HepG2 (cell line): Measurements from ENCODE around the gene NBPF1. TPM values are rescaled to one million over a fixed set of nuclear protein-coding genes. Genes with fewer than 3 reads are reported as not detected.

Experiments used
- JDP2 ChIP-seq: sonication (generic); formaldehyde crosslinking; IDR thresholded peaks from 2 replicates; pipeline ENCODE4 v1.8.1; 2022; ENCODE audit warnings: missing genetic modification reagents, borderline replicate concordance
- KLF11 ChIP-seq: IDR thresholded peaks from 2 replicates; pipeline ENCODE4 v1.6.1; 2016; ENCODE audit warnings: missing compliant biosample characterization
- NAIF1 ChIP-seq: sonication (generic); formaldehyde crosslinking; IDR thresholded peaks from 2 replicates; pipeline ENCODE4 v1.5.0; 2020; ENCODE audit warnings: mild to moderate bottlenecking, missing genetic modification reagents, borderline replicate concordance
- NR2F1 ChIP-seq, 2 experiments: fragments of 450-650 bp in 1 of 2; formaldehyde crosslinking in 1 of 2; IDR thresholded peaks; 2 replicates each; pipeline versions ENCODE4 v1.5.0 to v1.6.1; 2016 to 2020; ENCODE audit warnings: mild to moderate bottlenecking in 1 of 2, missing compliant biosample characterization in 1 of 2, missing genetic modification reagents in 1 of 2, moderate library complexity in 1 of 2
- SSRP1 ChIP-seq: IDR thresholded peaks from 2 replicates; pipeline ENCODE4 v1.6.1; 2016; ENCODE audit warnings: control low read depth
- TBX2 ChIP-seq: sonication (generic); formaldehyde crosslinking; IDR thresholded peaks from 2 replicates; pipeline ENCODE4 v1.5.0; 2020; ENCODE audit warnings: missing genetic modification reagents, mild to moderate bottlenecking, borderline replicate concordance
- ZMAT3 ChIP-seq: sonication (generic); formaldehyde crosslinking; conservative IDR thresholded peaks from 2 replicates; pipeline ENCODE4 v1.7.0; 2021; ENCODE audit warnings: missing genetic modification reagents
- ZNF350 ChIP-seq: sonication (generic); formaldehyde crosslinking; IDR thresholded peaks from 2 replicates; pipeline ENCODE4 v1.4.0; 2020; ENCODE audit warnings: mild to moderate bottlenecking, low read depth, missing genetic modification reagents, borderline replicate concordance
- ZNF766 ChIP-seq: sonication (generic); formaldehyde crosslinking; IDR thresholded peaks from 2 replicates; pipeline ENCODE4 v1.5.0; 2020; ENCODE audit warnings: missing genetic modification reagents, borderline replicate concordance
- polyA plus RNA-seq, 8 experiments: library from polyadenylated mRNA; depleted of rRNA in 3 of 8; stranded (reverse) in 7 of 8; unstranded in 1 of 8; fragments of >200 nt; fragmentation: Illumina TruSeq in 4 of 8; extraction: Trizol in 4 of 8; gene quantifications; 2 replicates each; pipeline versions ENCODE4 v1.2.1 to v1.2.3, GENCODE V29; 2011 to 2016; ENCODE audit warnings: low read depth in 4 of 8, missing spikeins in 1 of 8, mixed read lengths in 1 of 8; ENCODE audit not compliant: insufficient read depth in 1 of 8
- total RNA-seq, 5 experiments: library from RNA; depleted of rRNA; stranded (reverse); fragments of >200 nt; fragmentation: Illumina TruSeq; extraction: Trizol; gene quantifications; 2 replicates each; pipeline ENCODE4 v1.2.3, GENCODE V29; 2016; ENCODE audit warnings: low read depth in 1 of 5
- TF ChIP-seq, protein P1 (sequence below): sonication (generic); formaldehyde crosslinking; IDR thresholded peaks from 2 replicates; pipeline ENCODE4 v1.8.1; 2022; ENCODE audit warnings: mild to moderate bottlenecking, missing genetic modification reagents
- TF ChIP-seq, protein P2 (sequence below): sonication (generic); formaldehyde crosslinking; IDR thresholded peaks from 2 replicates; pipeline ENCODE4 v1.4.0; 2020; ENCODE audit warnings: missing genetic modification reagents, mild to moderate bottlenecking, borderline replicate concordance
- TF ChIP-seq, protein P3 (sequence below): sonication (generic); formaldehyde crosslinking; IDR thresholded peaks from 2 replicates; pipeline ENCODE4 v1.8.1; 2022; ENCODE audit warnings: low read depth, mild to moderate bottlenecking, missing genetic modification reagents
- TF ChIP-seq, protein P4 (sequence below): IDR thresholded peaks from 2 replicates; pipeline ENCODE4 v1.4.0; 2020; ENCODE audit warnings: mild to moderate bottlenecking, missing genetic modification reagents
- TF ChIP-seq, protein P5 (sequence below): IDR thresholded peaks from 2 replicates; pipeline ENCODE4 v1.6.1; 2016; ENCODE audit warnings: missing compliant biosample characterization, missing genetic modification reagents, borderline replicate concordance

Gene NBPF1
- total and polyA plus RNA-seq, 2 of the 13 experiments (the other 11 are each of a cell fraction or from before 2014, with no cell fraction given) = 30.3 to 35.6 TPM

DNA sequence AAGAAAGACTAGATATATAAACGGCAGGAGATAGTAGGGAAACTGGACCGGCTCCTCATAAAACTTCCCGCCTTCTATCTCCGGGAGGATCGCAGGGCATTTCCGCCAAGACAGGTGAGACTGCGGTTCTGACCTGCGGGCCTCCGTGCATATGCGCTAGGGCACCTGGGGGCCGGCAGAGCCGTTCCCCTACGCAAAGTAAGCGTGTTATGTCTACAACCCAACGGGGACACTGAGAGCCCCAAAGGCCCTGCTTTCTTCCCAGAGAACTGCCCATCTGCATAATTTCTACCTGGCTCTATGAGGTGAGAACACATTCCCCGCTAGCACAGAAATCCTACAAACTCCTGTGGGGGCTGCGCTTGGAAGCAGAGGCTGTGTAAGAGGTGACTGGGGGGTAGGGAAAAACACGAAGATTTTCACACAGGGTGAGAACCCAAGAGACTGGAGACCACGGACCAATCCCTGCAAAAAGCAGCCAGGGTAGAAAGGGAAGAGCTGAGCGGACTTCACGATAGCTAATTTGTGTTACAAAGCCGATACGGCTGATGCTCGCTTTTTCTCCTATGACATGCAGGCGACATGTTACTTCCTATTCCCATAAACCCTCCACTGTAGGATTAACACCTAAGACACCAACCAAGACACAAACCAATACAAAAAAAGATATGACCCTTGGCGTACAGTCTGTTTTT is 99.8 kb downstream of the NBPF1 start (continued):
- 0 out of 2 replicates have a peak, but pooled peaks have one; percentile 34 for TF ChIP-seq JDP2 (CRISPR knock-in tag)
- peak; percentile 60; the same call in 1 of the 2 replicates for TF ChIP-seq ZNF766 (CRISPR knock-in tag)
- TF ChIP-seq, protein P1, sequence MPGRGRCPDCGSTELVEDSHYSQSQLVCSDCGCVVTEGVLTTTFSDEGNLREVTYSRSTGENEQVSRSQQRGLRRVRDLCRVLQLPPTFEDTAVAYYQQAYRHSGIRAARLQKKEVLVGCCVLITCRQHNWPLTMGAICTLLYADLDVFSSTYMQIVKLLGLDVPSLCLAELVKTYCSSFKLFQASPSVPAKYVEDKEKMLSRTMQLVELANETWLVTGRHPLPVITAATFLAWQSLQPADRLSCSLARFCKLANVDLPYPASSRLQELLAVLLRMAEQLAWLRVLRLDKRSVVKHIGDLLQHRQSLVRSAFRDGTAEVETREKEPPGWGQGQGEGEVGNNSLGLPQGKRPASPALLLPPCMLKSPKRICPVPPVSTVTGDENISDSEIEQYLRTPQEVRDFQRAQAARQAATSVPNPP = 0 out of 2 replicates have a peak, but pooled peaks have one; percentile 28
- peak; percentile 66; the same call in 1 of the 2 replicates for TF ChIP-seq NAIF1 (CRISPR knock-in tag)
- TF ChIP-seq ZMAT3 (CRISPR knock-in tag) = peak; percentile 61; the same call in 1 of the 2 replicates
- peak; percentile 62 for TF ChIP-seq TBX2
- peak; percentile 82; the same call in 1 of the 2 replicates for TF ChIP-seq KLF11 (CRISPR knock-in tag)
- TF ChIP-seq, protein P2, sequence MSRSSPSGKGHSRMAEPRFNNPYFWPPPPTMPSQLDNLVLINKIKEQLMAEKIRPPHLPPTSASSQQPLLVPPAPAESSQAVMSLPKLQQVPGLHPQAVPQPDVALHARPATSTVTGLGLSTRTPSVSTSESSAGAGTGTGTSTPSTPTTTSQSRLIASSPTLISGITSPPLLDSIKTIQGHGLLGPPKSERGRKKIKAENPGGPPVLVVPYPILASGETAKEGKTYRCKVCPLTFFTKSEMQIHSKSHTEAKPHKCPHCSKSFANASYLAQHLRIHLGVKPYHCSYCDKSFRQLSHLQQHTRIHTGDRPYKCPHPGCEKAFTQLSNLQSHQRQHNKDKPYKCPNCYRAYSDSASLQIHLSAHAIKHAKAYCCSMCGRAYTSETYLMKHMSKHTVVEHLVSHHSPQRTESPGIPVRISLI (CRISPR knock-in tag) = peak; percentile 57; the same call in 1 of the 2 replicates
- TF ChIP-seq, protein P3, sequence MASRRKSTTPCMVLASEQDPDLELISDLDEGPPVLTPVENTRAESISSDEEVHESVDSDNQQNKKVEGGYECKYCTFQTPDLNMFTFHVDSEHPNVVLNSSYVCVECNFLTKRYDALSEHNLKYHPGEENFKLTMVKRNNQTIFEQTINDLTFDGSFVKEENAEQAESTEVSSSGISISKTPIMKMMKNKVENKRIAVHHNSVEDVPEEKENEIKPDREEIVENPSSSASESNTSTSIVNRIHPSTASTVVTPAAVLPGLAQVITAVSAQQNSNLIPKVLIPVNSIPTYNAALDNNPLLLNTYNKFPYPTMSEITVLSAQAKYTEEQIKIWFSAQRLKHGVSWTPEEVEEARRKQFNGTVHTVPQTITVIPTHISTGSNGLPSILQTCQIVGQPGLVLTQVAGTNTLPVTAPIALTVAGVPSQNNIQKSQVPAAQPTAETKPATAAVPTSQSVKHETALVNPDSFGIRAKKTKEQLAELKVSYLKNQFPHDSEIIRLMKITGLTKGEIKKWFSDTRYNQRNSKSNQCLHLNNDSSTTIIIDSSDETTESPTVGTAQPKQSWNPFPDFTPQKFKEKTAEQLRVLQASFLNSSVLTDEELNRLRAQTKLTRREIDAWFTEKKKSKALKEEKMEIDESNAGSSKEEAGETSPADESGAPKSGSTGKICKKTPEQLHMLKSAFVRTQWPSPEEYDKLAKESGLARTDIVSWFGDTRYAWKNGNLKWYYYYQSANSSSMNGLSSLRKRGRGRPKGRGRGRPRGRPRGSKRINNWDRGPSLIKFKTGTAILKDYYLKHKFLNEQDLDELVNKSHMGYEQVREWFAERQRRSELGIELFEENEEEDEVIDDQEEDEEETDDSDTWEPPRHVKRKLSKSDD (CRISPR knock-in tag) = peak; percentile 60; the same call in 1 of the 2 replicates
- TF ChIP-seq, protein P4, sequence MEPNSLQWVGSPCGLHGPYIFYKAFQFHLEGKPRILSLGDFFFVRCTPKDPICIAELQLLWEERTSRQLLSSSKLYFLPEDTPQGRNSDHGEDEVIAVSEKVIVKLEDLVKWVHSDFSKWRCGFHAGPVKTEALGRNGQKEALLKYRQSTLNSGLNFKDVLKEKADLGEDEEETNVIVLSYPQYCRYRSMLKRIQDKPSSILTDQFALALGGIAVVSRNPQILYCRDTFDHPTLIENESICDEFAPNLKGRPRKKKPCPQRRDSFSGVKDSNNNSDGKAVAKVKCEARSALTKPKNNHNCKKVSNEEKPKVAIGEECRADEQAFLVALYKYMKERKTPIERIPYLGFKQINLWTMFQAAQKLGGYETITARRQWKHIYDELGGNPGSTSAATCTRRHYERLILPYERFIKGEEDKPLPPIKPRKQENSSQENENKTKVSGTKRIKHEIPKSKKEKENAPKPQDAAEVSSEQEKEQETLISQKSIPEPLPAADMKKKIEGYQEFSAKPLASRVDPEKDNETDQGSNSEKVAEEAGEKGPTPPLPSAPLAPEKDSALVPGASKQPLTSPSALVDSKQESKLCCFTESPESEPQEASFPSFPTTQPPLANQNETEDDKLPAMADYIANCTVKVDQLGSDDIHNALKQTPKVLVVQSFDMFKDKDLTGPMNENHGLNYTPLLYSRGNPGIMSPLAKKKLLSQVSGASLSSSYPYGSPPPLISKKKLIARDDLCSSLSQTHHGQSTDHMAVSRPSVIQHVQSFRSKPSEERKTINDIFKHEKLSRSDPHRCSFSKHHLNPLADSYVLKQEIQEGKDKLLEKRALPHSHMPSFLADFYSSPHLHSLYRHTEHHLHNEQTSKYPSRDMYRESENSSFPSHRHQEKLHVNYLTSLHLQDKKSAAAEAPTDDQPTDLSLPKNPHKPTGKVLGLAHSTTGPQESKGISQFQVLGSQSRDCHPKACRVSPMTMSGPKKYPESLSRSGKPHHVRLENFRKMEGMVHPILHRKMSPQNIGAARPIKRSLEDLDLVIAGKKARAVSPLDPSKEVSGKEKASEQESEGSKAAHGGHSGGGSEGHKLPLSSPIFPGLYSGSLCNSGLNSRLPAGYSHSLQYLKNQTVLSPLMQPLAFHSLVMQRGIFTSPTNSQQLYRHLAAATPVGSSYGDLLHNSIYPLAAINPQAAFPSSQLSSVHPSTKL (CRISPR knock-in tag) = peak; percentile 49; the same call in 1 of the 2 replicates
- TF ChIP-seq SSRP1 (CRISPR knock-in tag) = 0 out of 2 replicates have a peak, but pooled peaks have one; percentile 60
- TF ChIP-seq ZNF350 (CRISPR knock-in tag) = peak; percentile 68; the same call in 1 of the 2 replicates
- TF ChIP-seq, protein P5, sequence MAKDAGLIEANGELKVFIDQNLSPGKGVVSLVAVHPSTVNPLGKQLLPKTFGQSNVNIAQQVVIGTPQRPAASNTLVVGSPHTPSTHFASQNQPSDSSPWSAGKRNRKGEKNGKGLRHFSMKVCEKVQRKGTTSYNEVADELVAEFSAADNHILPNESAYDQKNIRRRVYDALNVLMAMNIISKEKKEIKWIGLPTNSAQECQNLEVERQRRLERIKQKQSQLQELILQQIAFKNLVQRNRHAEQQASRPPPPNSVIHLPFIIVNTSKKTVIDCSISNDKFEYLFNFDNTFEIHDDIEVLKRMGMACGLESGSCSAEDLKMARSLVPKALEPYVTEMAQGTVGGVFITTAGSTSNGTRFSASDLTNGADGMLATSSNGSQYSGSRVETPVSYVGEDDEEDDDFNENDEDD (CRISPR knock-in tag) = peak; percentile 31; the same call in 1 of the 2 replicates
- TF ChIP-seq NR2F1 (CRISPR knock-in tag; IDR thresholded peaks at IDR 0.05) = peak in 1 of 2 experiments; percentile 73; a peak in 2 of 4 replicates
